H9 (cell line): ENCODE data around the gene NEURL3. TPM values are rescaled to one million over a fixed set of nuclear protein-coding genes. Genes with fewer than 3 reads are reported as not detected.

Experiments
- DNase-seq: peaks from one replicate; pipeline ENCODE4 v3.0.0-alpha.2; 2017
- H2AFZ ChIP-seq: one replicate; pipeline ENCODE4 v1.6.1; 2013; ENCODE audit warnings: mild to moderate bottlenecking, low read length, control low read depth, moderate library complexity
- H2AK5ac ChIP-seq: 2 replicates; pipeline ENCODE4 v1.6.1; 2013; ENCODE audit warnings: low read length, control low read depth, mixed read lengths; ENCODE audit not compliant: insufficient read length
- H2BK120ac ChIP-seq: one replicate; pipeline ENCODE4 v1.6.1; 2013; ENCODE audit warnings: low read depth, mild to moderate bottlenecking, low read length, control low read depth, inconsistent platforms; ENCODE audit not compliant: poor library complexity, severe bottlenecking
- H2BK12ac ChIP-seq: 2 replicates; pipeline ENCODE4 v1.6.1; 2013; ENCODE audit warnings: low read length, control low read depth, mixed read lengths, low read depth; ENCODE audit not compliant: insufficient read length
- H2BK15ac ChIP-seq: 2 replicates; pipeline ENCODE4 v1.6.1; 2013; ENCODE audit warnings: low read depth, low read length, control low read depth
- H2BK20ac ChIP-seq: one replicate; pipeline ENCODE4 v1.6.1; 2013; ENCODE audit warnings: low read depth, mild to moderate bottlenecking, low read length, control low read depth, inconsistent platforms; ENCODE audit not compliant: poor library complexity, severe bottlenecking
- H2BK5ac ChIP-seq: 2 replicates; pipeline ENCODE4 v1.6.1; 2013; ENCODE audit warnings: low read length, control low read depth, mixed read lengths; ENCODE audit not compliant: insufficient read length
- H3K14ac ChIP-seq: 2 replicates; pipeline ENCODE4 v1.6.1; 2013; ENCODE audit warnings: low read length, control low read depth; ENCODE audit not compliant: insufficient read depth
- H3K18ac ChIP-seq: 2 replicates; pipeline ENCODE4 v1.6.1; 2013; ENCODE audit warnings: low read depth, mild to moderate bottlenecking, mixed read lengths, low read length, control low read depth; ENCODE audit not compliant: insufficient read length
- H3K23ac ChIP-seq: 2 replicates; pipeline ENCODE4 v1.6.1; 2013; ENCODE audit warnings: low read length, control low read depth, mixed read lengths, low read depth; ENCODE audit not compliant: insufficient read length
- H3K23me2 ChIP-seq: 2 replicates; pipeline ENCODE4 v1.6.1; 2013; ENCODE audit warnings: low read depth, mild to moderate bottlenecking, mixed read lengths, low read length, control low read depth; ENCODE audit not compliant: insufficient read length, poor library complexity, severe bottlenecking
- H3K27ac ChIP-seq: 2 replicates; pipeline ENCODE4 v1.5.1; 2013; ENCODE audit warnings: low read length, control low read depth, mixed read lengths, low read depth; ENCODE audit not compliant: insufficient read length
- H3K27me3 ChIP-seq: 2 replicates; pipeline ENCODE4 v1.6.1; 2013; ENCODE audit warnings: low read length, control low read depth, inconsistent platforms; ENCODE audit not compliant: insufficient read depth
- H3K4ac ChIP-seq: 2 replicates; pipeline ENCODE4 v1.6.1; 2013; ENCODE audit warnings: low read depth, mild to moderate bottlenecking, control low read depth, inconsistent platforms, low read length, moderate library complexity
- H3K4me1 ChIP-seq: 2 replicates; pipeline ENCODE4 v1.6.1; 2013; ENCODE audit warnings: low read length, control low read depth, inconsistent platforms; ENCODE audit not compliant: insufficient read depth
- H3K4me2 ChIP-seq: 2 replicates; pipeline ENCODE4 v1.6.1; 2013; ENCODE audit warnings: low read length, control low read depth, mixed read lengths; ENCODE audit not compliant: insufficient read length, insufficient read depth
- H3K56ac ChIP-seq: 2 replicates; pipeline ENCODE4 v1.6.1; 2013; ENCODE audit warnings: low read depth, mild to moderate bottlenecking, mixed read lengths, low read length, control low read depth; ENCODE audit not compliant: insufficient read length
- H3K79me1 ChIP-seq: 2 replicates; pipeline ENCODE4 v1.6.1; 2013; ENCODE audit warnings: low read depth, mild to moderate bottlenecking, moderate library complexity, low read length, control low read depth, inconsistent platforms; ENCODE audit not compliant: insufficient read depth, poor library complexity, severe bottlenecking
- H3K79me2 ChIP-seq: 2 replicates; pipeline ENCODE4 v1.6.1; 2013; ENCODE audit warnings: low read length, control low read depth, inconsistent platforms; ENCODE audit not compliant: insufficient read depth
- H3K9ac ChIP-seq: 2 replicates; pipeline ENCODE4 v1.6.1; 2013; ENCODE audit warnings: low read length, control low read depth, mixed read lengths; ENCODE audit not compliant: insufficient read length; ENCODE audit errors: extremely low read depth
- H3K9me3 ChIP-seq: one replicate; pipeline ENCODE4 v1.6.1; 2013; ENCODE audit warnings: low read depth, low read length, inconsistent platforms; ENCODE audit not compliant: control insufficient read depth
- H3T11ph ChIP-seq: one replicate; pipeline ENCODE4 v1.6.1; 2013; ENCODE audit warnings: mild to moderate bottlenecking, low read length, control low read depth, inconsistent platforms
- H4K20me1 ChIP-seq: one replicate; pipeline ENCODE4 v1.6.1; 2013; ENCODE audit not compliant: control insufficient read depth, insufficient read length, insufficient read depth
- H4K5ac ChIP-seq: 2 replicates; pipeline ENCODE4 v1.6.1; 2013; ENCODE audit warnings: low read depth, mild to moderate bottlenecking, mixed read lengths, low read length, control low read depth; ENCODE audit not compliant: insufficient read length
- H4K8ac ChIP-seq: replicated peaks from 2 replicates; pipeline ENCODE4 v1.6.1; 2013; ENCODE audit warnings: low read length, control low read depth, mixed read lengths, low read depth; ENCODE audit not compliant: insufficient read length
- H4K91ac ChIP-seq: 2 replicates; pipeline ENCODE4 v1.6.1; 2013; ENCODE audit warnings: low read depth, mild to moderate bottlenecking, moderate library complexity, mixed read lengths, low read length, control low read depth; ENCODE audit not compliant: insufficient read length
- H3K27ac Mint-ChIP-seq, 3 experiments: 2 replicates in 2 of 3; 3 replicates in 1 of 3; pipeline ENCODE4 v1.8.0; 2020 to 2021; ENCODE audit warnings: mixed read lengths in 3 of 3, mild to moderate bottlenecking in 1 of 3, moderate library complexity in 1 of 3
- H3K27me3 Mint-ChIP-seq: 2 replicates; pipeline ENCODE4 v1.8.0; 2021; ENCODE audit warnings: low read depth, mild to moderate bottlenecking, moderate library complexity, mixed read lengths
- H3K36me3 Mint-ChIP-seq, 3 experiments: 2 replicates in 2 of 3; 3 replicates in 1 of 3; pipeline ENCODE4 v1.8.0; 2020 to 2021; ENCODE audit warnings: low read depth in 3 of 3, mixed read lengths in 3 of 3; ENCODE audit not compliant: insufficient read depth in 1 of 3
- H3K4me1 Mint-ChIP-seq, 2 experiments: 2 replicates each; pipeline ENCODE4 v1.8.0; 2020; ENCODE audit warnings: mixed read lengths in 2 of 2
- H3K4me3 Mint-ChIP-seq, 2 experiments: 2 replicates in 1 of 2; 3 replicates in 1 of 2; pipeline ENCODE4 v1.8.0; 2020 to 2021; ENCODE audit warnings: mild to moderate bottlenecking in 2 of 2, mixed read lengths in 2 of 2, moderate library complexity in 1 of 2
- H3K9me3 Mint-ChIP-seq, 2 experiments: 2 replicates in 1 of 2; 3 replicates in 1 of 2; pipeline ENCODE4 v1.8.0; 2020; ENCODE audit warnings: mild to moderate bottlenecking in 2 of 2, mixed read lengths in 2 of 2, moderate library complexity in 1 of 2
- WGBS: extraction: QIAGEN DNeasy Blood & Tissue Kit; methylation state at CpG from one replicate; pipeline ENCODE4 v1.1.7; 2013; ENCODE audit warnings: missing lambda C conversion rate, low lambda C conversion rate, mixed read lengths; ENCODE audit not compliant: insufficient read length; ENCODE audit errors: extremely low coverage; 5-methylcytosine and 5-hydroxymethylcytosine counted together
- total RNA-seq: library from RNA; stranded (reverse); gene quantifications from 2 replicates; pipeline ENCODE4 v1.2.1, GENCODE V29; 2021
- TF ChIP-seq, protein P1 (sequence below): fragments of 200-600 bp; sonication (generic); conservative IDR thresholded peaks from 3 replicates; pipeline ENCODE4 v1.8.0; 2021; ENCODE audit warnings: antibody characterized with exemption, mild to moderate bottlenecking

NEURL3 gene
- total RNA-seq, 1 experiment from 2014 or later = not detected

GRCh38 chr2:96522304-96523203 lies 17.4 kb upstream of the NEURL3 start:
- WGBS = no CpG with 5 or more reads among the region's 9 CpGs
- no peak overlapping the region for H3K4ac ChIP-seq
- TF ChIP-seq, protein P1, sequence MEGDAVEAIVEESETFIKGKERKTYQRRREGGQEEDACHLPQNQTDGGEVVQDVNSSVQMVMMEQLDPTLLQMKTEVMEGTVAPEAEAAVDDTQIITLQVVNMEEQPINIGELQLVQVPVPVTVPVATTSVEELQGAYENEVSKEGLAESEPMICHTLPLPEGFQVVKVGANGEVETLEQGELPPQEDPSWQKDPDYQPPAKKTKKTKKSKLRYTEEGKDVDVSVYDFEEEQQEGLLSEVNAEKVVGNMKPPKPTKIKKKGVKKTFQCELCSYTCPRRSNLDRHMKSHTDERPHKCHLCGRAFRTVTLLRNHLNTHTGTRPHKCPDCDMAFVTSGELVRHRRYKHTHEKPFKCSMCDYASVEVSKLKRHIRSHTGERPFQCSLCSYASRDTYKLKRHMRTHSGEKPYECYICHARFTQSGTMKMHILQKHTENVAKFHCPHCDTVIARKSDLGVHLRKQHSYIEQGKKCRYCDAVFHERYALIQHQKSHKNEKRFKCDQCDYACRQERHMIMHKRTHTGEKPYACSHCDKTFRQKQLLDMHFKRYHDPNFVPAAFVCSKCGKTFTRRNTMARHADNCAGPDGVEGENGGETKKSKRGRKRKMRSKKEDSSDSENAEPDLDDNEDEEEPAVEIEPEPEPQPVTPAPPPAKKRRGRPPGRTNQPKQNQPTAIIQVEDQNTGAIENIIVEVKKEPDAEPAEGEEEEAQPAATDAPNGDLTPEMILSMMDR = no peak
- Mint-ChIP-seq H3K4me3 (no peak overlapping the region), H3K27me3 (peaks cover 33% of the 10 kb centered on the region), H3K4me1 (peaks cover 0 to 6% of the 10 kb centered on the region in 2 experiments; a peak in 3 of 4 replicates), H3K9me3 (peaks cover 4 to 11% of the 10 kb centered on the region in 2 experiments; a peak in 4 of 5 replicates), H3K36me3 (peaks cover 0 to 2% (median 0%) of the 10 kb centered on the region in 3 experiments; a peak in 1 of 7 replicates), H3K27ac (peak overlapping the region in 1 of 3 experiments; percentile 17; a peak in 1 of 7 replicates)
- H2AFZ ChIP-seq = no peak overlapping the region
- H3K14ac ChIP-seq = no peak overlapping the region
- H3K56ac ChIP-seq = no peak overlapping the region
- H2BK5ac ChIP-seq = no peak overlapping the region
- H4K20me1 ChIP-seq = no peaks in the 10 kb centered on the region
- H2BK20ac ChIP-seq = no peak overlapping the region
- H3K27ac ChIP-seq = no peak overlapping the region
- no peaks in the 10 kb centered on the region for H3K4me1 ChIP-seq
- H4K5ac ChIP-seq = no peak overlapping the region
- no peak overlapping the region for H4K8ac ChIP-seq
- H3T11ph ChIP-seq = no peak overlapping the region
- no peak overlapping the region for H2BK120ac ChIP-seq
- no peaks in the 10 kb centered on the region for H3K79me2 ChIP-seq
- H3K23ac ChIP-seq = no peak overlapping the region
- H3K18ac ChIP-seq = no peak overlapping the region
- no peak for DNase-seq
- no peak overlapping the region for H4K91ac ChIP-seq
- H2BK12ac ChIP-seq = no peak overlapping the region
- H3K79me1 ChIP-seq = no peaks in the 10 kb centered on the region
- H2AK5ac ChIP-seq = no peak overlapping the region
- H3K9ac ChIP-seq = no peak overlapping the region
- H3K23me2 ChIP-seq = peaks cover 2% of the 10 kb centered on the region
- H2BK15ac ChIP-seq = no peak overlapping the region
- H3K4me2 ChIP-seq = no peak overlapping the region
- no peaks in the 10 kb centered on the region for H3K9me3 ChIP-seq
- H3K27me3 ChIP-seq = no peaks in the 10 kb centered on the region
